WTC11 (cell line): ENCODE results near the gene TOM1. TPM values are rescaled to one million over a fixed set of nuclear protein-coding genes. Genes with fewer than 3 reads are reported as not detected.

ENCODE experiments used
- ATF1 ChIP-seq: sonication (generic); formaldehyde crosslinking; IDR thresholded peaks from 2 replicates; pipeline ENCODE4 v1.8.1; 2023; ENCODE audit warnings: mild to moderate bottlenecking, moderate library complexity, missing genetic modification reagents
- ATF2 ChIP-seq: sonication (generic); formaldehyde crosslinking; IDR thresholded peaks from 2 replicates; pipeline ENCODE4 v1.8.1; 2022; ENCODE audit warnings: low read depth, missing genetic modification reagents, borderline replicate concordance
- ATF3 ChIP-seq: sonication (generic); formaldehyde crosslinking; conservative IDR thresholded peaks from 2 replicates; pipeline ENCODE4 v1.8.1; 2022; ENCODE audit warnings: mild to moderate bottlenecking, missing genetic modification reagents
- ATF6 ChIP-seq: sonication (generic); formaldehyde crosslinking; IDR thresholded peaks from 2 replicates; pipeline ENCODE4 v1.8.1; 2023; ENCODE audit warnings: mild to moderate bottlenecking, missing genetic modification reagents
- E2F5 ChIP-seq: sonication (generic); formaldehyde crosslinking; IDR thresholded peaks from 2 replicates; pipeline ENCODE4 v1.8.1; 2022; ENCODE audit warnings: mild to moderate bottlenecking, moderate library complexity, missing genetic modification reagents
- EMX1 ChIP-seq: fragments of 250-450 bp; sonication (Bioruptor Pico); IDR thresholded peaks from 2 replicates; pipeline ENCODE4 v1.8.0; 2021; ENCODE audit warnings: mild to moderate bottlenecking
- ESRRA ChIP-seq: sonication (generic); formaldehyde crosslinking; IDR thresholded peaks from 2 replicates; pipeline ENCODE4 v1.8.1; 2022; ENCODE audit warnings: mild to moderate bottlenecking, missing genetic modification reagents, borderline replicate concordance
- GABPB1 ChIP-seq: sonication (generic); formaldehyde crosslinking; IDR thresholded peaks from 2 replicates; pipeline ENCODE4 v1.8.1; 2023; ENCODE audit warnings: mild to moderate bottlenecking, missing genetic modification reagents
- IRF1 ChIP-seq: sonication (generic); formaldehyde crosslinking; IDR thresholded peaks from 2 replicates; pipeline ENCODE4 v1.8.0; 2023; ENCODE audit warnings: missing genetic modification reagents
- KAT7 ChIP-seq: sonication (generic); formaldehyde crosslinking; IDR thresholded peaks from 2 replicates; pipeline ENCODE4 v1.8.1; 2023; ENCODE audit warnings: missing genetic modification reagents, mild to moderate bottlenecking, borderline replicate concordance
- MYBL2 ChIP-seq: sonication (generic); formaldehyde crosslinking; IDR thresholded peaks from 2 replicates; pipeline ENCODE4 v1.8.1; 2023; ENCODE audit warnings: mild to moderate bottlenecking, moderate library complexity, missing genetic modification reagents
- NFE2L1 ChIP-seq: sonication (generic); formaldehyde crosslinking; IDR thresholded peaks from 2 replicates; pipeline ENCODE4 v1.8.1; 2023; ENCODE audit warnings: missing genetic modification reagents
- NR2C2 ChIP-seq: sonication (generic); formaldehyde crosslinking; IDR thresholded peaks from 2 replicates; pipeline ENCODE4 v1.8.0; 2022; ENCODE audit warnings: mild to moderate bottlenecking, missing genetic modification reagents
- NR3C1 ChIP-seq: sonication (generic); formaldehyde crosslinking; conservative IDR thresholded peaks from 2 replicates; pipeline ENCODE4 v1.8.1; 2023; ENCODE audit warnings: low read depth, mild to moderate bottlenecking, missing genetic modification reagents
- OVOL2 ChIP-seq: fragments of 250-450 bp; sonication (Bioruptor Pico); IDR thresholded peaks from 2 replicates; pipeline ENCODE4 v1.9.0; 2021; ENCODE audit warnings: mild to moderate bottlenecking, borderline replicate concordance
- PRRX2 ChIP-seq: fragments of 250-450 bp; sonication (Bioruptor Pico); IDR thresholded peaks from 2 replicates; pipeline ENCODE4 v1.8.0; 2021; ENCODE audit warnings: mild to moderate bottlenecking
- RORB ChIP-seq: fragments of 250-450 bp; sonication (Bioruptor Pico); IDR thresholded peaks from 2 replicates; pipeline ENCODE4 v1.9.0; 2021; ENCODE audit warnings: mild to moderate bottlenecking
- SMAD4 ChIP-seq: sonication (generic); formaldehyde crosslinking; IDR thresholded peaks from 2 replicates; pipeline ENCODE4 v1.8.0; 2022; ENCODE audit warnings: mild to moderate bottlenecking, missing genetic modification reagents
- STAT6 ChIP-seq: sonication (generic); formaldehyde crosslinking; conservative IDR thresholded peaks from 2 replicates; pipeline ENCODE4 v1.8.1; 2023; ENCODE audit warnings: mild to moderate bottlenecking, low read depth, missing genetic modification reagents, moderate library complexity
- TCF7 ChIP-seq: sonication (generic); formaldehyde crosslinking; IDR thresholded peaks from 2 replicates; pipeline ENCODE4 v1.8.0; 2022; ENCODE audit warnings: mild to moderate bottlenecking, low read depth, missing genetic modification reagents, moderate library complexity
- TEAD4 ChIP-seq: sonication (generic); formaldehyde crosslinking; IDR thresholded peaks from 2 replicates; pipeline ENCODE4 v1.8.0; 2022; ENCODE audit warnings: mild to moderate bottlenecking, missing genetic modification reagents
- TP53 ChIP-seq: sonication (generic); formaldehyde crosslinking; IDR thresholded peaks from 2 replicates; pipeline ENCODE4 v1.8.1; 2023; ENCODE audit warnings: mild to moderate bottlenecking, missing genetic modification reagents
- ZBTB21 ChIP-seq: sonication (generic); formaldehyde crosslinking; IDR thresholded peaks from 2 replicates; pipeline ENCODE4 v1.8.1; 2023; ENCODE audit warnings: mild to moderate bottlenecking, missing genetic modification reagents, borderline replicate concordance
- ZBTB43 ChIP-seq: sonication (generic); formaldehyde crosslinking; IDR thresholded peaks from 2 replicates; pipeline ENCODE4 v1.8.1; 2023; ENCODE audit warnings: mild to moderate bottlenecking, missing genetic modification reagents
- ZNF396 ChIP-seq: fragments of 250-450 bp; sonication (Bioruptor Pico); IDR thresholded peaks from 2 replicates; pipeline ENCODE4 v1.8.0; 2021; ENCODE audit warnings: mild to moderate bottlenecking, moderate library complexity, borderline replicate concordance
- ZNF423 ChIP-seq: fragments of 250-450 bp; sonication (Bioruptor Pico); IDR thresholded peaks from 2 replicates; pipeline ENCODE4 v2.1.2; 2022; ENCODE audit warnings: mild to moderate bottlenecking, moderate library complexity
- ZNF425 ChIP-seq: fragments of 250-450 bp; sonication (Bioruptor Pico); conservative IDR thresholded peaks from 2 replicates; pipeline ENCODE4 v1.9.0; 2021; ENCODE audit warnings: mild to moderate bottlenecking
- ZNF671 ChIP-seq: fragments of 250-450 bp; sonication (Bioruptor Pico); IDR thresholded peaks from 2 replicates; pipeline ENCODE4 v1.8.0; 2021; ENCODE audit warnings: mild to moderate bottlenecking
- total RNA-seq: library from RNA; stranded (reverse); gene quantifications from 3 replicates; pipeline ENCODE4 v1.2.3, GENCODE V29; 2021

The TOM1 gene
- total RNA-seq, 1 experiment from 2014 or later, result 23.5 TPM

- TF ChIP-seq ATF2 (no peak), ZBTB21 (CRISPR knock-in tag) (no peak), OVOL2 (CRISPR knock-in tag) (no peak), ZNF425 (CRISPR knock-in tag) (no peak), NR2C2 (CRISPR knock-in tag) (no peak), STAT6 (CRISPR knock-in tag) (no peak), ATF3 (CRISPR knock-in tag) (no peak), PRRX2 (CRISPR knock-in tag) (no peak), ZNF396 (CRISPR knock-in tag) (no peak), TEAD4 (CRISPR knock-in tag) (peak; percentile 76; the same call in 1 of the 2 replicates), MYBL2 (peak; percentile 48; the same call in 1 of the 2 replicates), EMX1 (CRISPR knock-in tag) (no peak), ESRRA (CRISPR knock-in tag) (peak; percentile 78; the same call in 1 of the 2 replicates), SMAD4 (CRISPR knock-in tag) (no peak), RORB (CRISPR knock-in tag) (no peak), TCF7 (CRISPR knock-in tag) (no peak), NR3C1 (no peak), KAT7 (CRISPR knock-in tag) (peak; percentile 41; the same call in 1 of the 2 replicates), IRF1 (CRISPR knock-in tag) (peak; percentile 85; the same call in 1 of the 2 replicates), GABPB1 (CRISPR knock-in tag) (peak; percentile 63; the same call in 1 of the 2 replicates), ATF1 (CRISPR knock-in tag) (no peak), ZNF423 (CRISPR knock-in tag) (no peak), ZBTB43 (CRISPR knock-in tag) (no peak), ZNF671 (CRISPR knock-in tag) (no peak), E2F5 (CRISPR knock-in tag) (peak; percentile 71; the same call in 1 of the 2 replicates), NFE2L1 (CRISPR knock-in tag) (peak; percentile 27; the same call in 1 of the 2 replicates), ATF6 (no peak), TP53 (CRISPR knock-in tag) (peak; percentile 69; the same call in 1 of the 2 replicates)
These were observed 42.1 kb upstream of the TOM1 start, which contains the start of gene HMGXB4 (continued) for GRCh38 chr22:35257321-35258190.
